Endometrial microvascular endothelial cells (primary cell): Measurements from ENCODE around the gene PFKL. TPM values are rescaled to one million over a fixed set of nuclear protein-coding genes. Genes with fewer than 3 reads are reported as not detected.
"Not testable (repeated sequence)": the region's sequence is repeated elsewhere in the genome, so short reads cannot be mapped to it uniquely, and the experiment has no call there.

Experiments
- in situ Hi-C: cut with HindIII; loops from 2 replicates; pipeline ENCODE4 v1.10.0; 2017; ENCODE audit warnings: low sequenced_read_pairs, low pct_unique_long_range_greater_than_20kb; ENCODE audit errors: inconsistent ontology term
- total RNA-seq: library from RNA; depleted of rRNA; stranded (reverse); fragments of >200 nt; gene quantifications from one replicate; pipeline ENCODE4 v1.2.3, GENCODE V29; 2015; ENCODE audit errors: inconsistent ontology term

Gene PFKL
- total RNA-seq, 1 donor from 2014 or later, result 154 TPM

DNA sequence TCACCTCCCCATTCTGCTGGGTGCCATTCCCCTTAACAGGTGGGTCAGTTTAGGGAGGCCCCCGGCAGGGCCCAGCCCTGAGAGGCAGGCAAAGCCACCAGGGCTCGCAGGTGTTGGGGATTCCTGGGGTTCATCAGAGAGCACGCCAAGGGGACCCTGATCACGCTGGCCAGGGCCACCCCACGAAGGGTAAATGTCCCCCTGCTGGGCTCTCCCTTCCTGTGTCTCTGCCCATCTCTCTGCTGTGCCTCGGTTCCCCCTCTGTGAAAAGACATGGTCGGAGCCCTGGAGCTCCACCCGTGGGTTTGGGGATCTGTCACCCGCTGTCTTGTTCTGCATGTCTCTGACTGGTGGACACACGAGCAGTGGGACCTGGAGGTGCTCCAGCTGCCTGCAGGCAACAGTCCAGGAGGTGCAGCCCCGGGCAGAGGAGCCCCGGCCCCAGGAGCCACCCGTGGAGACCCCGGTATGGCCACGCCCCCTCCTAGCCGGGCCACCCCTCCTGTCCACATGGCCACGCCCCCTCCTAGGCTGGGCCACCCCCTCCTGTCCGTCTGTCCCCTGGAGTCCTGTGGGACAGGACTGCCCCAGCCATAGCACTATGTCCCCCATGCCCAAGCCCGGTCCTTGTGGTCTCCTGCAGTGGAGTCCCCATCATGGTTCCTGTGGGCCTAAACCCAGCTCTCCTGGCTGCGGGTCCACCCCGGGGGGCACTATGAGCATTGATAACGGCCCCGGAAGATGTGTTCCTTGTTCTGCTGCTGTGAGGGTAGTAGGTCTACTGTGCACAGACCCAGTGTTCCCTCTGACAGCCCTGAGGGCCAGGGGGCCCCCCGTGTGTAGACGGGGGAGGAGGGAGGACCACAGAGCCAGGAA lies 7.7 kb upstream of the PFKL start:
- in situ Hi-C loops, result no loop called here

DNA sequence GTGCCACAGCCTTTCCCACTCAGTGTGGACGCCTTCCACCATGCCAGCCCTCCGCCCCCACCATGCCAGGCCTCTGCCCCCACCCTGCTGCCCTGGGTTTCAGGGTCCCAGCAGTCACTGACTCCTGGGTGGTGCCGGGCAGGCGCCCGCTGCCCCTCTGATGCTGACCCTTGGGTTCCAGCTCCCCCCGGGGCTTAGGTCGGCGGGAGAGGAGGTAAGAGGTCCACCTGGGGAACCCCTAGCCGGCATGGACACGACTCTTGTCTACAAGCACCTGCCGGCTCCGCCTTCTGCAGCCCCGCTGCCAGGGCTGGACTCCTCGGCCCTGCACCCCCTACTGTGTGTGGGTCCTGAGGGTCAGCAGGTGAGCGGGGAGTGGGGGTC lies 7.0 kb upstream of the PFKL start:
- in situ Hi-C loops, result no loop called here

GRCh38 chr21:44293551-44294231 lies 6.2 kb upstream of the PFKL start:
- in situ Hi-C loops, result no loop called here

- in situ Hi-C loops, result no loop called here
These were observed 5.3 kb upstream of the PFKL start for GRCh38 chr21:44294391-44295162.

DNA sequence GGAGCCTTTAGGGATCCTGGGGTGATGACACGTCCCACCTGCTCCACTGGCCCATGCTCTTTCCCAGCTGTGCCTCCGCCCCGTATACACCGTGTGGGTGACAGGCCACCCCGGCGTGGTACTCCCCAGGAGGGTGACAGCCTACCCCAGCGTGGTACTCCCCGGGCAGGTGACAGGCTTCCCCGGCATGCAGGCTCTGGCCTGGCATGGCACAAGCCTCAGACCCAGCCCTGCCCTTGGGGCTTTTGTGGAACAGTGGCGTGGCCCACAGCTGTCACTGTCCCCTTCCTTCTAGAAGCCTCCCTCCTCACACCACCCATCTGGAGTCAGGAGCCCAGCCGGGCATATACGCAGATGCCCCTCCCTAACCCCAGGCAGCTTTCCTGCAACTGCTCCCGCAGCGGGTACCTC lies 4.7 kb upstream of the PFKL start:
- in situ Hi-C loops, result no loop called here

DNA sequence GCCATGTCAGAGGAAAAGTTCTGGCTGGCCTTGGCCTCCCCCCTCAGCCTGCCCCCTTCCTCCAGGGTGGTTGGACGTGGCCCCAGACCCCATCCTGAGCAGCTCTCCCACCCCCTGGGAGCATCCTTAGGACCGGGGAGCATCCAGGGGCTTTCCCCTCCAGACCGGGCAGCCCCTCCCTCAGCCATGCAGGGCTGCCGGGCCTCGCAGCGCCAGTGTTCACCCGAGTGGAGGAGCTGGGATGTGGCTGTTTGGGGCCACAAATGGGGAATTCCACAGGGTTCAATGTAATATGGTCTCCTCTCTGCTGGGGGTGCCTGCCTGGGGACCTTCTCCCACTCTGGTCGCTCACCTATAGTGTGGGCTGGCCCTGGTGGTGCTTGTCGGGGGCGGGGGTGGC lies 4.2 kb upstream of the PFKL start:
- in situ Hi-C loops, result no loop called here

DNA sequence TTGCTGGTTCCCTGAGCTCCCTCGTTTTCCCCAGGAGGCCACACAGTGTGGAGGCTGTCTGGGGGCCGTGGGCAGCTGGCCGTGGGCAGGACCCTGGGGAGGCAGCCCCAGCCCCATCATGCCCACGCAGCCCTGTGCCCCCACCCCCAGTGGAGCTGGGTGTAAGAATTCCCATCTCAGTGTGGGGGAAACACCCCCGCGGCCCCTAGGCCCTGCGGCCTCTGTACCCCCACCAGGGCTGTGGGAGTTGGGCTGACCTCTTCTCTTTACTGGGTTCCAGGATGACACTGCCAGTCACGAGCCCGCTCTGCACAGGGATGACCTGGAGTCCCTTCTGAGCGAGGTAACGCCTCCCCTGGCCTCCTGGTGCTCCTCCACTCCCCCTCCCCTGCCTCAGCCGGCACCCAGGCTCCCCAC lies 3.7 kb upstream of the PFKL start:
- in situ Hi-C loops, result no loop called here

DNA sequence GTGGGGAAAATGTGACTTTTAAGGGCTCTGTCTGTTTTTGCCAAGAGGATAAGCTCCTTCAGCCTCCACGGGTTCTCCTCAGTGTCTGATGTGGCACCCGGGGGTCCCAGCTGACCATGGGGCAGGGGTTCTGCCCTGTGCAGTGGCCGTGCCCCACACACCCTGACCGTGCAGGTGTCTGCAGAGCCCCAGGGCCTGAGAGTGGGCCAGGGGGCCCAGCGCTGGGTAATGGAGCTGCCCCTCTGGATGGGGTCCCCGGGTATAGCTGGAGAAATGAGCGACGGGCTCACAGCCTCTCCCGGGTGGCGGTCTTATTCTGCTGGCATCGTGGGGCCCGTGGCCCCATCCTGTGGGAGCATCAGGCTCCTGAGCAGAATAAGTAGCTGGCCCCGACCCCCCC lies 2.9 kb upstream of the PFKL start:
- in situ Hi-C loops, result no loop called here

- in situ Hi-C loops, result no loop called here
These were observed 2.1 kb upstream of the PFKL start for GRCh38 chr21:44297525-44298290.

DNA sequence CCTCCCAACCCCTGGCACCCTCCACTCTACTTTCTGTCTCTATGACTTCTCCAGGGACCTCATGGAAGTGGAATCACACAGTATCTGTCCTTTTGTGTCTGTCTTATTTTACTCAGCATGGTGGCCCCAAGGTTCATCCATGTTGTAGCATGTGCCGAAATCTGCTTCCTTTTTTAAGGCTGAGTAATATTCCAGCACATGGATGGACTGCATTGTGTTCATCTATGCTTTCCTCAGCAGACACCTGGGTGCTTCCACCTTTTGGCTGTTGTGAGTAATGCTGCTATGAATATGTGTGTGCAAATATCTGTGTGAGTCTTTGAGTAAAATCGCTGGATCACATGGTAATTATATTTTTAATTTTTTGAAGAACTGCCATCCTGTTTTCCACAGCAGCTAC lies 1.6 kb upstream of the PFKL start:
- in situ Hi-C loops, result no loop called here

DNA sequence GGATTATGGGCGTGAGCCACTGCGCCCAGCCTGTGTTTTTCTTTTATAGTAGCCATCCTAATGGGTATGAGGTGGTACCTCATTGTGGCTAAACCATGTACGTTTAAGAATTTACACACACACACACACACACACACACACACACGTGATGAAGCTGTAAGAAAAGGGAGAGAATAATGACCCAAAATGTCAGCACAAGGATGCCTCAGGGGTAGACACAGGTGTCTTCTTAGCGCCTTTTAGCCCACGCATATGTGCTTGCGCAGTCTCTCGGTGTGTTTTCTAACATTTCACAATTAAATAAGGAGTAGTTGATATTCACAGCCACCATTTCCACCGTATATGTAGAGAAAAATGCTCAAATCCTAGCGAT lies 782 bp upstream of the PFKL start:
- in situ Hi-C loops, result no loop called here

GRCh38 chr21:44300262-44300959 lies 558 bp downstream of the PFKL start:
- in situ Hi-C loops, result no loop called here

DNA sequence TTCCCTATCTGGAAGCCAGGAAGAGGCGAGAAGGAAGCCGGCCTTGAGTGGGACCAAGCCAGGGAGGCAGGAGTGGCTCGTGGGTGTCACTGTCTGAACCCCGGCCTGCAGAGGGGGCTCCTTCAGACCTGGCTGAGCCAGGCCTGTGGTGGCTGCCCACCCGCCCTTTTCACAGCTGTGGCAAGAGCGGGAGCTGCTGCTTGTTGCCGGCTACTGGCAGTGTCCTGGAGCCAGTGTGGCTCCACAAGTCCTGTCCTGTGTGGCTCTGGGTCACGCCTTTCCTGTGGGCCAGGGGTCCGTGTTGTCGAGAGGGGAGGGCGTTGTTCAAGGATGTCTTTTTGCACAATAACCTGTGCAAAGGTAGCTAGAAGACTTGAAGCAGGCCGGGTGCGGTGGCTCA lies 1.3 kb downstream of the PFKL start:
- in situ Hi-C loops, result no loop called here

DNA sequence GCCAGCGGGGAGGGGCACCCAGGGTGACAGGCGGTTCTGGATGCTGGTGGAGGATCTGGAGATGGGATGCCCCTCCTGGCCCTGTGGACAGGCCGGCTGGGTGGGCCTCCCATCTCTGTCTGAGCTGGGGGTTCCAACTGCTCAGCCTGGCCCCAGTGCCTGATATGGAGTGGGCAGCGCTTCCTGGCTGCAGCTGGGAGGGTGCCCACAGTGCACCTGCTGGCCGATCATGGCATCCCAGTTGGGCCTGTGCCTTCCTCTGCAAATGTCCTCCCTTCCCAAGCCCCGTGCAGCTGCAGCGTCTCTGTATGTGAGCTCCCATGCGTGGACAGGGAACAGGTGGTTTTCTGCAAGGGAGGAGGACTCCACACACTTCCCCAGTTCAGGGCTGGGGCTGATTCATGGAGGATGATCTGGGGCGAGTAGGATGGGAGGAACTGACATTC lies 2.1 kb downstream of the PFKL start:
- in situ Hi-C loops, result no loop called here

DNA sequence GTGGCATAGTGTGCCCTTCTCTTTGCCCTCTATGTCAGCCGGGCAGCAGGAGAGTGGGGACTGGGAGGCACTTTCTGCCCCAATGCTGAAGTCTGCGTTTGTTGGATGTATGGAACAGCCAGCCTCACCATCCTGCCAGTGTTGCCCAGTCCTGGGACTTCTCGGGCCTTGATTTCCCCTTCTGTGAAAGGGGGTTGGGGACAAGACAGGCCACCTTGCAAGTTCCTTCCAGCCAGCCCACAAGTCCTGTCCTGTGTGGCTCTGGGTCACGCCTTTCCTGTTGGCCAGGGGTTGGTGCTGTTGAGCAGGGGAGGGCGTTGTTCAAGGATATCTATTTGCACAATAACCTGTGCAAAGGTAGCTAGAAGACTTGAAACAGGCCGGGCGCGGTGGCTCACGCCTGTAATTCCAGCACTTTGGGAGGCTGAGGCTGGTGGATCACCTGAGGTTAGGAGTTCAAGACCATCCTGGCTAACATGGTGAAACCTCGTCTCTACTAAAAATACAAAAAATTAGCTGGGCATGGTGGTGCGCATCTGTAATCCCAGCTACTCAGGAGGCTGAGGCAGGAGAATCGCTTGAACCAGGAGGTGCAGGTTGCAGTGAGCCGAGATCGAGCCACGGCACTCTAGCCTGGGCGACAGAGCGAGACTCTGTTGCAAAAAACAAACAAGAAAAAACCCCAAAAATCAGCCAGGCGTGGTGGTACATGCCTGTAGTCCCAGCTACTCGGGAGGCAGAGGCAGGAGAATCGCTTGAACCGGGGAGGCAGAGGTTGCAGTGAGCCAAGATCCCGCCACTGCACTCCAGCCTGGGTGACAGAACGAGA lies 2.9 kb downstream of the PFKL start:
- in situ Hi-C loops, result not testable (repeated sequence)

- in situ Hi-C loops, result no loop called here
These were observed 3.7 kb downstream of the PFKL start for GRCh38 chr21:44303490-44303981.

GRCh38 chr21:44304011-44304616 lies 4.3 kb downstream of the PFKL start:
- in situ Hi-C loops, result no loop called here
